KMS-11 (cell line): ENCODE data around the gene PHLDB1.

Experiments used
- H2AFZ ChIP-seq: fragments of 200-600 bp; sonication (generic); 2 replicates; pipeline ENCODE4 v1.6.1; 2016; ENCODE audit warnings: antibody characterized with exemption, mixed run types, low read depth
- H3K27ac ChIP-seq: fragments of 200-600 bp; sonication (generic); 2 replicates; pipeline ENCODE4 v1.6.1; 2016; ENCODE audit warnings: mild to moderate bottlenecking, mixed run types
- H3K27me3 ChIP-seq: fragments of 200-600 bp; sonication (generic); 2 replicates; pipeline ENCODE4 v1.6.1; 2017; ENCODE audit warnings: mild to moderate bottlenecking, low read depth, mixed run types, moderate library complexity; ENCODE audit not compliant: insufficient read depth
- H3K36me3 ChIP-seq: fragments of 200-600 bp; sonication (generic); 2 replicates; pipeline ENCODE4 v1.6.1; 2017; ENCODE audit warnings: mild to moderate bottlenecking, mixed run types; ENCODE audit not compliant: insufficient read depth
- H3K4me1 ChIP-seq: fragments of 200-600 bp; sonication (generic); 2 replicates; pipeline ENCODE4 v1.6.1; 2016; ENCODE audit warnings: mild to moderate bottlenecking, low read depth, mixed run types; ENCODE audit not compliant: poor library complexity, severe bottlenecking
- H3K4me2 ChIP-seq: fragments of 200-600 bp; sonication (generic); 2 replicates; pipeline ENCODE4 v1.7.0; 2016; ENCODE audit warnings: mild to moderate bottlenecking, mixed run types
- H3K4me3 ChIP-seq: fragments of 200-600 bp; sonication (generic); IDR thresholded peaks from 2 replicates; pipeline ENCODE4 v1.6.1; 2017; ENCODE audit warnings: low read depth, low read length, mixed read lengths; ENCODE audit not compliant: insufficient read depth
- H3K79me2 ChIP-seq: fragments of 200-600 bp; sonication (generic); 2 replicates; pipeline ENCODE4 v1.6.1; 2016; ENCODE audit warnings: low read depth, mixed run types; ENCODE audit not compliant: insufficient read depth
- H3K9ac ChIP-seq: fragments of 200-600 bp; sonication (generic); 2 replicates; pipeline ENCODE4 v1.6.1; 2016; ENCODE audit warnings: mild to moderate bottlenecking, mixed run types
- H4K20me1 ChIP-seq: fragments of 200-600 bp; sonication (generic); 2 replicates; pipeline ENCODE4 v1.6.1; 2016; ENCODE audit warnings: mild to moderate bottlenecking, mixed run types; ENCODE audit not compliant: insufficient read depth
- CTCF ChIP-seq: fragments of 200-600 bp; sonication (generic); conservative IDR thresholded peaks from 2 replicates; pipeline ENCODE4 v1.6.1; 2017; ENCODE audit warnings: low read depth, mild to moderate bottlenecking, antibody characterized with exemption, low read length, moderate library complexity, mixed read lengths

Gene PHLDB1

GRCh38 chr11:118625036-118625690 lies 17.7 kb downstream of the PHLDB1 start:
- Histone ChIP-seq H4K20me1 (no peaks in the 10 kb centered on the region), H3K36me3 (no peaks in the 10 kb centered on the region), H3K79me2 (no peaks in the 10 kb centered on the region), H3K27me3 (no peaks in the 10 kb centered on the region), H3K4me2 (no peak overlapping the region), H3K9ac (no peak overlapping the region), H3K27ac (no peak overlapping the region), H3K4me3 (no peak overlapping the region), H2AFZ (no peak overlapping the region), H3K4me1 (peaks cover 3% of the 10 kb centered on the region)
- TF ChIP-seq CTCF: no peak

- H3K79me2 ChIP-seq: no peaks in the 10 kb centered on the region
- H3K9ac ChIP-seq: no peak overlapping the region
- no peak overlapping the region for H3K4me3 ChIP-seq
- H3K27me3 ChIP-seq: no peaks in the 10 kb centered on the region
- H3K4me1 ChIP-seq: peaks cover 3% of the 10 kb centered on the region
- no peak overlapping the region for H3K27ac ChIP-seq
- no peaks in the 10 kb centered on the region for H4K20me1 ChIP-seq
- TF ChIP-seq CTCF: no peak
- no peak overlapping the region for H3K4me2 ChIP-seq
- no peaks in the 10 kb centered on the region for H3K36me3 ChIP-seq
- H2AFZ ChIP-seq: no peak overlapping the region
Observed at GRCh38 chr11:118625976-118626375, 18.6 kb downstream of the PHLDB1 start.

GRCh38 chr11:118627566-118627965 lies 20.2 kb downstream of the PHLDB1 start:
- Histone ChIP-seq H3K27ac (no peak overlapping the region), H3K4me1 (peaks cover 2% of the 10 kb centered on the region), H3K9ac (no peak overlapping the region), H4K20me1 (no peaks in the 10 kb centered on the region), H3K4me3 (no peak overlapping the region), H3K27me3 (no peaks in the 10 kb centered on the region), H3K36me3 (no peaks in the 10 kb centered on the region), H2AFZ (no peak overlapping the region), H3K4me2 (no peak overlapping the region), H3K79me2 (no peaks in the 10 kb centered on the region)
- TF ChIP-seq CTCF: no peak

- Histone ChIP-seq H3K9ac (no peak overlapping the region), H3K36me3 (no peaks in the 10 kb centered on the region), H3K27me3 (no peaks in the 10 kb centered on the region), H2AFZ (no peak overlapping the region), H4K20me1 (no peaks in the 10 kb centered on the region), H3K27ac (no peak overlapping the region), H3K4me2 (no peak overlapping the region), H3K4me3 (no peak overlapping the region), H3K4me1 (no peaks in the 10 kb centered on the region), H3K79me2 (no peaks in the 10 kb centered on the region)
- TF ChIP-seq CTCF: no peak
Observed at GRCh38 chr11:118628031-118628430, 20.6 kb downstream of the PHLDB1 start.
